GM21717 (cell line): Measurements from ENCODE around the gene DIP2C.
"Not testable (repeated sequence)": the region's sequence is repeated elsewhere in the genome, so short reads cannot be mapped to it uniquely, and the experiment has no call there.

ENCODE experiments used
- ATAC-seq: cut with Tn5 transposase; IDR thresholded peaks from one replicate; pipeline ENCODE4 v1.9.1; 2021; ENCODE audit warnings: mild to moderate bottlenecking, moderate library complexity; ENCODE audit not compliant: unreplicated experiment

Gene DIP2C

DNA sequence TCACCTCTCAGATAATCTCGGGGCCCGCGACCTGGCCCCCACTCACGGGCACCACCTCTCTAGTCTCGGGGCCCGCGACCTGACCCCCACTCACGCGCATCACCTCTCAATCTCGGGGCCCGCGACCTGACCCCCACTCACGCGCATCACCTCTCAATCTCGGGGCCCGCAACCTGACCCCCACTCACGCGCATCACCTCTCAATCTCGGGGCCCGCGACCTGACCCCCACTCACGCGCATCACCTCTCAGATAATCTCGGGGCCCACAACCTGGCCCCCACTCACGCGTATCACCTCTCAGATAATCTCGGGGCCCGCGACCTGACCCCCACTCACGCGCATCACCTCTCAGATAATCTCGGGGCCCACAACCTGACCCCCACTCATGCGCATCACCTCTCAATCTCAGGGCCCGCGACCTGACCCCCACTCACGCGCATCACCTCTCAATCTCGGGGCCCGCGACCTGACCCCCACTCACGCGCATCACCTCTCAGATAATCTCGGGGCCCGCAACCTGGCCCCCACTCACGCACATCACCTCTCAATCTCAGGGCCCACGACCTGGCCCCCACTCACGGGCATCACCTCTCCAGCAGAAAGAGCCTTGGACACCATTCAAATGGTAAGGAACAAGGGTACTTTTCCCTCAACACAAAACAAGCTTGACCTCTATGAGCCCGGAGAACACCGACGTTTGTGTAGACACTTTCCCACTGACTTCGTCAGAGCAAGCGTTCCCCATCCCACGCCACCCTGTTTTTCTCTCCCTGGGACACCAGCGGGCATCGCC is 104.8 kb downstream of the DIP2C start:
- ATAC-seq: not testable (repeated sequence)

DNA sequence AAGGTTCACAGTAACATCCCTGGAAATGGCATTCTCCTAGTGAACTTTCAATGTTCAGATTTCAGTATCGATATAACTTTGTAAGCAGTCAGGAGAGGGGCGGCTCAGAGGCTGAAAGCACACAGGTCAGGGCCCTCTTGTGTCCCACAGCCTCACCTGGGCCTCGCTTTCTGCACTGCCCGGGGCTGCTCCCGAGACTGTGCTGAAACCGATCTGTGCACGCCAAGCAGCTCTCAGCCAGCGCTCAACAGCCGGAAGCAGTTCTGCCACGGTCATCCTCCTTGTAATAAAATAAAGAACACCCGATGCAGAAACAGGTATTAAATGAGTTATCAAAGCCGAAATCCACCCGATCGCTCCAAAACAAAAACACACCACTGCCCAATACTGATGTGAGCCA is 106.0 kb downstream of the DIP2C start:
- ATAC-seq: no peak

DNA sequence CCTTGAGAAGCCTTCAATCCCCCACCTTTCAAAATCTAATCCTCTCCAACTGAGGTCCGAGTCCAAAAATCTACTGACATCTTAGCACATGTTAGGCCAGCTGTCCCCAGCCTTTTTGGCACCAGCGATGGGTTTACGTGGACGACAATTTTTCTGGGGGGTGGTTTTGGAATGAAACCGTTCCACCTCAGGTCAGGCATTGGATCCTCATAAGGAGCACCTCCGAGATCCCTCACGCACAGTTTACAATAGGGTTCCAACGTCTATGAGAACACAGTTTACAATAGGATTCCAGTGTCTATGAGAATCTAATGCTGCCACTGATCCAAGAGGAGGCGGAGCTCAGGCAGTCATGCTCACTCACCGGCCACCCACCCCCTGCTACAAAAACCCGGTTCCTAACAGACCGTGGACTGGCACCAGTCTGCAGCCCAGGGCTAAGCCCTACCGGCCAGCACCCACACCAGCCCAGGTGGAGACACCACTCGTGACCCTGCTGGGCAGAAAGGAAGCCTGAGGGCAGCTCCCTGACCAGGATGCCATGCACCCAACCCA is 107.6 kb downstream of the DIP2C start:
- no peak for ATAC-seq

DNA sequence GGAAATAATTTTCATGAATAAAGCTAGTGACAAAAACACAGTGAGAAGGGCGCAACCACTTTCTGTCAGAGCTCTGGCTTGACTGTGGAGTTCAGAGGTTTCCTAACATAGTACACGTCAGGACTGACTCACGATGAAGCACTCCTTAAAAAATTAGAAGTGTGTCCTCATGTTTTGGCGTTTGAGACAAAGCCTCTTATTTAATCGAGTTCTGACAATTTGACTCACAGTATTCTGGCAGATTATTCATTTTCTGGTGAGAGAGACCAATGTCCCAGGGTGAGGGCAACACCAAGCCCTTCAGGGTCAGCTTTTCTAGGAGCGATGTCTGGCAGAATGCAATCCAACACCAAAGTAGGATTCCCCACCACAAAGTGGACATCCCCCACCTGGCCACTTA is 108.7 kb downstream of the DIP2C start:
- no peak for ATAC-seq

DNA sequence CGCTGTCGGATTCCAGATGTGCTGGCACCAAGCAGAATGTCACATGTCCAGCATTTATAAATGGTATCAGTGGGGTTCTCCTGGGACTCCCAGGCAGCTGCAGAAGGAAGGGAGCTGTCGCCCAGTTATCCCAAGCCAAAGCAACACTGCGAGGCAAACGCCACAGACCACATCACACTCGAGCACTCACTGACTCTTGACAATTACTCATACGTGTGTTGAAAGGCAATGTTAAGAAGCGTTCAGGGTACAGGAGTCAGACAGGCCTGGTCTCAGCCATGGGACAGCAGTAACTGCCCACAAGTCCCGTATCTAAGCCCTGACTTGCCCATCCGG is 113.4 kb downstream of the DIP2C start:
- no peak for ATAC-seq

DNA sequence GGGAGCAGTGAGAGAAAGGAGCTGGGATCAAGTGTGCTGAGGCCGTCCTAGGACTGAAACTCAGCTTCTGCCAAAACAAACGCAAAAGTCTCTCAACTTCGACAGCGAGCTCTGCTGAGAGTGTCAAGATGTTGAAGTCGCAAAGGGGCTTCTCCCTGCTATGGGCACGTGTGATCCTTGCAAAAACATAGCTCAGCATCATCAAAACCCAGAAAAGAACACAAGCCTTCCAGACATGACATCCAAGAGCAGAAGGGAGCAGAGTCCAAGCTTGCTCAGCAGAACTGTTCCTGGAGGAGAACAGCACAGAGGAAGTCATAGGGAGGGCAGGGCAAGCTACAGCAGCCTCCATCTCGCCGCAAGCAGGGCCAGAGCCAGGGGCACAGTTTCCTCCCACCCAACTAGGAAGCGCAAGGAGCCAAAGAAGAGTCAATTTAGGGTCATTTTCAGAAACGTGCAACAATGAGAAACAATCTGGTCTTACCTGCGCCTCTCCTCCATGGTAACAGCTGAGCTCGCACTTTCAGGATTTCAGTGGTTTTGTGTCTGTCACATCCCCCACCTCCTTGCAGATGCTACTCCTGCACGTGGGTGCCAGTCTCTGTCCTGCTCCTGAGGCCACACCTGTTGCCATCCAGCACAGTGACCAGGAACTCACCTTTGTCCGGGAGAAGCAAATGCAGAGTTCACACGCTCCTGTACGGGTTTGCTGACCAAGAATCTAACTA is 113.9 kb downstream of the DIP2C start:
- no peak for ATAC-seq

DNA sequence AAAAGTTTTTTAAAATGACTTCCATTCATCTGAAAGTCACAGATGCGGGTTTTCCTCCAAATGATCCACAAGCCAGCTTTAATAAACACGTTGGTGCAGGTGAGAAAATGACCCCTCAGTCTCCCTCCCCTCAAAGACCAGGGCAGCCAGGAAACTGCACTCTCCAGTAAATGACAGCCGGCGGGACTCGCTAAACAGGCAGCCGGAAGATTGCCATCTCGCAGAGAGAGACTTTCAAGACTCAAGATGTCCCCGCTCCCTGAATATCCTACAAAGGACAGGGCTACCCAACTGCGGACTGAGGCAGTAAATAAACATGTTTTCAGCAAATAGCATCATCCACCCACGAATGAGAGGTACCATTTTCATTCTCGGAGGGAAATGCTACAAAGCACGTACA is 116.8 kb downstream of the DIP2C start:
- ATAC-seq: no peak

DNA sequence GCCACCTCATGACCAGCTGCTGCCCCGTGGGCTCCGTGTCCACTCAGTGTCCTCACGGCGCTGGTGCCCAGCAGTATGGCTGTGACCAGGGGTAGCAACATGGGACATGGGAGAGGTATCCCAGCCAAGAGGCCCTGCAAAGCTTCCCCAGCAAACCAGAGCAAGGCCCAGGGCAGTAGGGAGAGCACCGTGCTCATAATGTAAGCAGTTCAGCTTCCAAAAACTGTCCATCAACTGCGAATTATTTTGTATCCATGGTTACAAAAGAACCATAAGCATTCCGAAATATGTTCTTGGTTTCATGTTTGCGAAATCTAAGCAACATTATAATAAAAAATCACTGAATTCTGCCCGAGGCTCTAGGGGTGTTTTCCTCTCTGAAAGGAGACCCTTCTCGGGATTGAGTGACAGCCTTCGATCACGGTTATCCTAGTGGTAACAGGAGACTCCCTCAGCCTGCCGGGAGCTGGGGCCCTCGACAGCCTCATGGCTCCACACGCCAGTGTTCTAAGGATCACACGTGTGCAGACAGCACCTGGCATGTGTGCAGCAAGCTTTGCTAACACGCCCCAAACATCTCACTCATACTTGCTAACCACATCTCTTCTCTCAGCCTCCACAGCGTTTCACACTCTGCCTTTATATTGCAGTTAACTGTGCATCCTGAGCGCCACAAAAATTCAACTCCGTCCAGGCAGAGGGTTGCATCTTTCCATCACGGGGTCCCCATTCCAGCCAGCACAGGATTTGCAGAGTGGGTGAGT is 117.6 kb downstream of the DIP2C start:
- ATAC-seq: no peak

DNA sequence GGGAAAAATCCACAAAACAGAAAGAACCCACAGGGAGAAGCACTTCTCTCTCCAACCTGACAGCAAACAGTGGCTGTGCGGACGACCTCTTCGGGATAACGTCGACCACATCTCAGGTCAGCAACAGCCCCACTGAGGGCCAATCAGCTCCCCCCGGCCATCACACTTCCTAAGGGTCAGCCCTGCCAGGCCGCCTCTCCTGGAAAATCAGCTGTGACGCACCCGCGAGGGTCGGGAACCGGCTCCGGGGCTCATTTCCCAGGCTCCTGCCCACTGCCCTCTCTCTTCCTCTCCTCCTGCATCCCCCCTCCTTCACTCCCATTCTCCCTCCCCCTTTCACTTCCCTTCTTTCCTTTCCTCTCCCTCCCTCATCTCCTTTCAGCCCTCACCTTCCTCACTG is 118.3 kb downstream of the DIP2C start:
- ATAC-seq: no peak

DNA sequence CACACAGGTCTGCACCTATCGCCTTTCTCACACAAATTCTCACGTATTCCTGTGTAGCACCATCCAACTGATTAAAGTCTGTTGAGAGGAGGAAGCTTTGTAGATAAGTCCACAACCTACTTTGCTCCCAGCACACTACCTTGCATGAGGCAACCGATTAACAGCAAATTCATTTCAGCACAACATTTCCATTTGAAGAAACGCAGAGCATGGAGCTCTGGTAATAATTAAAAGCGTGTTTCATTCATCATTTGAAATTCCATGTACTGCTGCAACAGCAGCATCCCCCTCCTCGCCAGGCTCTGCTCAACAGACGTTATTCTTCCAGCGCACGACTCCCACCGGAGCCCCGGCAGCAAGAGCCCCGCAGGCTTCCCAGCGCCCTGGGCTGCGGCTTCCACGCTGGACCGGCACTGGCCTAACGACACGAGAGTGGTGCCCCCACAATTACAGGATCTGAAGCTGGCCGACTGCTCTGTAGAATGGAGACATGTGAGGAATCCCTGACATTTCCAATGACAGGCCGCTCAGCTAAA is 118.8 kb downstream of the DIP2C start:
- ATAC-seq: no peak

DNA sequence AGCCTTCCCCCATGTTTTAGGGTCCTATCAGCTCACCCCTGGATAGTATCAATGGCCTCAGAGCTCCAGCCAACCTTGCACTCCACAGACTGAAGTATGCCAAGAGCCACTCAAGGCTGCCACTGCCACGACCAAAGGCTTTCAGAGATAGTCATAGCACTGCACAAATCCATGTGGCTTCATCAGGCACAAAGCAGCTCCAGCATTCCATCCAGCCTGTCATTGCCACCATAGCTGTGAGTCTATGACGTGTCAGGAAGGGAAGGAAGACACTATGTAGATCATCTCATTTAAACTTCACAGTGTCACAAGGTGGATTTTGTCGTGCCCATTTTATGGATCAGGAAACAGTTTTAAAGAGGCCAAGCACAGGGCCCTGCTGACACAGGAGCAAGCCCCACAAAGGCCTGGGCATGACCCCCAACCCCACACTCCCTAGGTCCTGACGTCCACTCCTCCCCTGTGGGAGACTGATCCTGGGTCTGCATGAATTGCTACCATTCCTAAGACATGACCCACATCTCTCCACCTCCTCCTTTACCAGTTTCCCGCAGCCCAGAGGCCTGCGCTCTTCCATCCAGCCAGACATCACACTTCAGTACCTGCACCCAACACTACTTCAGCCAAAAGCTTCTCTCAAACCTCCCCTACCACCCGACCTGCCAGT is 119.4 kb downstream of the DIP2C start:
- ATAC-seq: no peak

DNA sequence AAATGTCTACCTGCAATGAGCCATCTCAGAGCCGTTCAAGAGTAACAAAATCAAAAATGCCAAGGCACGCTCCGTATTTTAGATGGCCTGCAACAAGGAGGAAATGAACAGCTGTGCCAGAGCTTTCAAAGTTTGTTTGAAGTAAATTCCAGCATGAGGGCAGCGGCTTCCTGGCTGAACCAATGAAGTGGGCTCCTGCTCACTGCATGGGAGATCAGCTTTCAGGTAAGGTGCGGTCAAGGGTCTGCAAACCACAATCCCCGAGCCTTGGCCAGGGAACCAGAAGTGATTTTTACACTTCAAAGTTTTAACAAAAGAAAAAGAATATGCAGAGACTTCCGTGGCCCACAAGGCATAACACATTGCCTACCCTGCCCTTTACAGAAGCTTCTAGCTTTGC is 120.6 kb downstream of the DIP2C start:
- ATAC-seq: no peak

DNA sequence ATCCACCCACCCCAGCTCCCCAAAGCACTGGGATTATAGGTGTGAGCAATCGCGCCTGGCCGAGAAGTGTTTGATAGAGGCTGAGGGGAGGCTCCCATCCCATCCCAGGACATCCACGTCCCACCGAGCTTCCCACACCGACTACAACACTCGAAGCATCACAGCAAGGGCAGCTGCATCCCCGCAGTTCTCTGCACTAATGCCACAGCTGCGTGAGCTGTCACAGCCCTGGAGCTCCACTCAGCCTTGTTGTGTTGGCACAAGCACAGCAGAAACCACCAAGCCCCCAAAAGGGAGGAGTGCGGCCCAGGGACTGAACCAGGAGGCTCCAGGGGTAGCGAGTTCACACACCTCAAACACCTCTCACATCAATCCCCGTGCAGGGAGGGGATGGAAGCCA is 121.6 kb downstream of the DIP2C start:
- no peak for ATAC-seq

DNA sequence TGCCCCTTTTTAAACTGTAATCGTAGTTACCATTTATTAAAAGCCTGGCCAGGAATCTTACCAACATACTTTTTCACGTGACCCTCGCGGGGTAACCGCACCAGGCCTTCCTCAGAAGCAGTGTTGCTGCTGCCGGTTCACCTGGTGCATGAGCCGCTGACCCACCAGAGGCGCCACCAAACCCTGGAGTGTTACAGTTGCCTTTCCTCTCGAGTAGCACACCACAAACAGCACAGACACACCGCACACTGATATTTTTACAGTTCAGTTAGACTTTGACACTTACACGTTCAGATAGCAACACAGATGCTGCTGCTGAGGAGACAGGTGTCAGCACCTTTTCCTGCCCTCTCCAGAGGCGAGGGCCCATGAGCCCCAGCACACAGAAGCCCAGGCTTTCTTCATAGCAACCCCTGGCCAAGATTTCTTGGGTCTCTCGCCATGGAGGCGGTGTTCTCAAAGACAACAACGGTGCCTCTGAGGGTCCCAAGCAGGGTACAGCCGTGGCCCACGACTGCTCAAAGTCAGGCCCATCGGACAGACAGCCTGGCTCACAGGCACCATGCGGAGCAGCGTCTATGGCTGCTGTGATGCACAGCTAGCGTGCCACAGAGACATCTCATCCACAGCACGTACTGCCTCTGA is 123.1 kb downstream of the DIP2C start:
- ATAC-seq: no peak

DNA sequence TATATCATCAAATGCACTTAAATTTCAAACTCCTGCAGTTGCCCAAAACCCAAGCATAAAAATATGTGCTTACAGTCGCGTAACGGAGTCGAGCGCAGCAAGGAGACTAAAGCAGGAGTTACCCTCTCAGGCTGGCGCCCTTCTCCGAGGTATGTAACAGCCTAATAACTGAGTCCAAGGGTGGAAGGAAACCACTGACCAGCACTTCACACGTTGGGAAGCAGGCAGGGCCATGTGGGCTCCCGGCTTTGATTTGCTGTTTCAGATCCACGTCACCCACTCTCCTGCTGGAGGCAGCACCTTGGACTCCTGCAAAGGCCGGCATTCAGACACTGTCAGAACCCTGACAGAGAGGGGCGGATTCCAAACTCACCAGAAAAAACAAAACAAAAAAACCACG is 123.8 kb downstream of the DIP2C start:
- ATAC-seq: no peak

DNA sequence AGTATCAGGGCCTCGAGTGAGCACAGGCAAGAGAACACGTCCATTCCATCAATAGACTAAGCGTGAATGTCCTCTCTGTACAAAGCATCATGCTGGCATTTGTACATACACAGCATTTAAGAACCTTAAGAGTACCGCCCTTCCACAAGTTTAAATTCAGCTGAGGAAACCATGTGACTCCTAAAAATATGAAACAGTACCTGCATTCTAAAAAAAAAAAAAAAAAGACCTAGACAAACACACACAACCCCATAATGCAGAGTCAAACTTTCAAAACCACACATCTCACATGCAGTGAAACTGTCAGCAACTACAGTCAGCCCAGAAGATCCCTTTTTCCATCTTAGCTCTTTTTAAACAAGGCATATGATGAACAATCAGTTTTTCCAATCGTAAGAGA is 124.3 kb downstream of the DIP2C start:
- ATAC-seq: no peak

DNA sequence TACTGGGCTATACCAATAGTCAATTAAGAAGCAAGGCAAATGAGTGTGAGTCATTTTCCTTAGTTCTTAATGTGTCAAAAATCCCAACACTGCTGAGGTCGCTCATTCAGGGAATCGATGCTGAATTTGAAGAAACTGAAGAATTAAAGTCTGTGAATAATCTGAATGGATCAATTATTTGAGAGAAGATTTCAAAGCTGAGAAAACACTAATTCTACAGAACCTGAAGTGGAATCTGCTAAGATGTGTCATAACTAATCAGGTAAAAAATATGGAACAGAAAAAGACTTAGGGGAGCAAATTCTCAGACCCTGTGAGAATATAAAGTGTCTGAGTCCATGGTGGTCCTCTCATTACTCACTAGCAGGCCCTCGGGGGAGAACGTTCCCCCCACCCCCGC is 125.6 kb downstream of the DIP2C start:
- no peak for ATAC-seq

DNA sequence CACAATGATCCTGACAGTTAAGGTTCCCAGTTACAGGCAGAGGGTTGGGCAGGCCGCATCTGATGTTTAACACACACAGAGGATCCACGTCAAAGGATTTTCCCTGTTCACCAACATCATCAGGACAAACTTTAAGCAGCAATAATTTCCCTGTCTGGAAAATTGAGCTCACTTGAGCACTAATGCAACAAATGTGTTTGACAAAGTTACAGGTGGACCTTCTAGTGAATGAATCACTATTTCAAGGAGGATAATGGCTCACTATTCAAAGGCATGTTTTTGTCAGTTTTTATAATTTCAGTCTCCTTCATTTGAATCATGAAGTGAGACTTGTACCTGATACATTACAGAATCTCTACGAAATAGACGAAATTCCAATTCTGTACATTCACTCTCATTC is 127.3 kb downstream of the DIP2C start:
- no peak for ATAC-seq

DNA sequence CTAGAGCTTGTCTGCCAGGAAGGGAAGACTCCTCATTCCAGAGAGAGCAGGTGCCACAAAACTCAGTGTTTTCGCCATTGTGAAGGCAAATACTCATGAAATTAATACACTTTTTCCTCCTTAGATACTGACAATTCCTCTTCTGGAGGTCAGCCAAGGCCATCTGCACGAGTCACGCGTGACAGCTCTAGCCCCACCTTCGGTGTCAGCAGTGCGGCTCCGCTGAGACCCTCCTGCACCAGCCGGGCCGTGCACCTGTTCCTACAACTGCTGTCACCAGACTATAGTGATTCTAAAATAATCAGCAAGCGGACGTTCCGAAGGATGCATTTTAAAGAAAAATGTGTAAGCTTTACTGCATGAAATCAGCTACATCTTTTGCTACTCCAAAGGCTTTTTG is 127.7 kb downstream of the DIP2C start:
- ATAC-seq: no peak

DNA sequence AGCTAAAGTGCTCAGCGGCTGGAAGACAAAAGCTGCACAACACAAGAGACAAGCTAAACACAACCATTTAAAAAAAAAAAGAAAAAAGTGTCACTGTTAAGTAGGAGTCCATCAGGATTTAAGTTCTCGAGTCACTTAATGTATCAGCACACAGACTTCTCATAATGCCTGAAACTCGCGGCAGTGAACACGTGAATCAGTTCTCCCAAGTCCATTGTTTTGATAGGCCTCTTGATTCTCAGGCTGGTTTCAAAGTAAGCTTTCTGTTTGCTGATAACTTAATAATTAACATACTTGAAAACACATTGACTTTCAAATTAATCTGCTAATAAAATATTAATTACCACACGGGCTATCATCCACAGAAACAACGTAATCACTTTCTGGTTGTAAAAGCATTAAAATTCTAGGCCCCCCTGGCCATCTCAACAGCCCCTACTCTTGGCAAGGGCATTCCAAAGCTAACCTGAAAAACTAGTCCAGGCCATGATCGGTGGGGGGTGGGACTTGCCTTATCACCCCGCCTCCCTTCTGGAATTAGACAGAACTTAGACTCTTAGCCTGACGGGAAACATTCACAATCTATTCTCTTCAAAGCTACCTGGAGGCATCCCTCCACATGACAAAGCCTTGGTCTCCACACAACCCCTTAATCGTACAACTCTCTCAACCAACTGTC is 129.0 kb downstream of the DIP2C start:
- no peak for ATAC-seq
